ENCODE results near the gene ZNF141. TPM values are rescaled to one million over a fixed set of nuclear protein-coding genes. Genes with fewer than 3 reads are reported as not detected.
"Not testable (repeated sequence)": the region's sequence is repeated elsewhere in the genome, so short reads cannot be mapped to it uniquely, and the experiment has no call there.

Gene ZNF141
- polyA plus RNA-seq (2012; ENCODE audit: insufficient read depth, insufficient read length), result not detected

- no peak for DNase-seq (ENCODE audit: low read depth, low spot score)
- no peak within 1 kb of the TSS for H3K4me3 ChIP-seq (ENCODE audit: low read length)
Observed at GRCh38 chr4:337143-337931, at the start of gene ZNF141. Gene ZNF141, plus strand, starts transcription at chr4:337814. Its CDS starts 170 bp downstream, at chr4:337984.

GRCh38 chr4:288891-289290, 48.7 kb upstream of the ZNF141 start:
- no peak overlapping the region for H3K4me3 ChIP-seq (ENCODE audit: low read length)

GRCh38 chr4:294732-295131, 42.9 kb upstream of the ZNF141 start:
- H3K4me3 ChIP-seq (ENCODE audit: low read length), result no peak overlapping the region
- DNase-seq (ENCODE audit: low read depth, low spot score), result no peak

More at GRCh38 chr4:288891-289290, 48.7 kb upstream of the ZNF141 start:
- no peak for DNase-seq (ENCODE audit: low read depth, low spot score)

GRCh38 chr4:302381-302780, 35.2 kb upstream of the ZNF141 start:
- no peak for DNase-seq (ENCODE audit: low read depth, low spot score)
- H3K4me3 ChIP-seq (ENCODE audit: low read length), result no peak overlapping the region

- not testable (repeated sequence) for H3K4me3 ChIP-seq (ENCODE audit: low read length)
Observed at GRCh38 chr4:304516-304915, 33.1 kb upstream of the ZNF141 start.

DNA sequence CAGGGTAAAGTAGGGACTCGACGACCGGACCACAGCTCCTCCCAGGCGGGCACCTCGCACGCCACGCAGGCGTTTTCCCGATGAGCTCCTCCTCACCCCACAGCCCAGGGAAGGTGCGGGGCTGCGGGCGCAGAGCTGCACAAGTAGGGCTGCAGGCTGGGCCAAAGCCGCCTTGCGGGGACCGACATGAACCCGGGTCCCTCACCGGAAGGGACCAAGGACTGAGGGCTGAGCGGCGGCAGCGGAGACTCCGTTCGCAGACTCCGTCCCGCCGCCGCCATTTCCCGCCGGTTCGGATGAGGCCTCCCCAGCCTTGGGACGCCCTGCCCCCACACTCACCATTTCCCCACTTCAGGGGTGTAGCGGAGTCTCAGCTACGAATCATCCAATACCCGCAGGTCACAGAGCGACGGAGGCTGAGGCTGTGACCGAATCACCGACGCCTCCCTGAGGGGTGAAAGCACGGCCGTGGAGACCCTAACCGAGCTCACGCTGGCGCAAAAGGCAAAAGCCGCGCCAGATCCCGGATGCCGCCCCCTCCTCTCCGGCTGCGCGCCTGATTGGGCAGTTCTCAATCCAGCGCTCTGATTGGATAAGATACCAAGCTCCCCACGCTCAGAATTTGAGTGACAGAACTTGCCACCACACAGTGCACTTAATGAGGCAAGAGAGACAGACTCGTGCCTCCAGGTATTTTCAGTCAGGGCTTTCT, 32.5 kb upstream of the ZNF141 start, which contains the start of gene ZNF732:
TSS of gene ZNF732 (minus strand) at position 506 of the 712 bp plus-strand sequence. CDS start at position 342, 164 bp downstream.
- no peak within 1 kb of the TSS for H3K4me3 ChIP-seq (ENCODE audit: low read length)
- no peak for DNase-seq (ENCODE audit: low read depth, low spot score)

More at GRCh38 chr4:304516-304915, 33.1 kb upstream of the ZNF141 start:
- not testable (repeated sequence) for DNase-seq (ENCODE audit: low read depth, low spot score)

DNA sequence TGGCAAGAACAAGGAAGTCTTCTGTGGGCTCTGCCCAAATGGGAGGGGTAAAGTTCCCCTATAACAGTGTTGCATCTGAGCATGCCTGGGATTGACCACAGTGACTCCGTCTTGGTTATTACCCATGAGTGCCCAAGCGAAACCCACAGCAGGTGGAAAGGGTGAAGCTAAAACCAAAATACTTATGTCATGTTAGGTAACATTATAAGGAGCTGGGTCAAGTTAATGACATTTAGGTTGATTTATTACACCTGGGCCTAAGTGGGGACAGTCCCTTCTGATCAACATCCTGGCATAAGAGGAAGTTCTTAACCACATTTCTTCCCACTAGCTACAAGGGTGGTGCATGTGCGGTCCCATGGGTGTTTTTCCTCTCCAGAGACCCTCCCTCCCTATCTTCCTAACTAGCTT, 31.1 kb upstream of the ZNF141 start:
- no peak for DNase-seq (ENCODE audit: low read depth, low spot score)
- no peak overlapping the region for H3K4me3 ChIP-seq (ENCODE audit: low read length)

DNA sequence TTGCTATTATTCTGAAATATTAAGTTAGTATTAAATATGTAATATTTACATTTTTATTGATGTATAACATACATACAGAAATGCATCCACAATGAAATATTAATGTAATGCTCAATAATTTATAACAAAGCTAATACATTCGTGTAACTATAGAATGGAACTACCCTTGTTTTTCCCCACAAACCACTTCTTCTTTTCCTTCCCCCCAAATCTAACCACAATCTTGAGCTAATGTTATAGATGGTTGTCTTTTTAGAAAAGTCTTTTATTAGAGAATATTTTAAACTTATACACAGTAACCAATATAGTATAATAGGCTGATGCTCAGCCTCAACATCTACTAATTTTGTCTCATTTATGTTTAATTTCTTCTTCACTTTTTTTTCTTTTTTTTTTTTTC, 27.8 kb upstream of the ZNF141 start:
- DNase-seq (ENCODE audit: low read depth, low spot score), result no peak
- no peak overlapping the region for H3K4me3 ChIP-seq (ENCODE audit: low read length)

GRCh38 chr4:314296-314903, 23.2 kb upstream of the ZNF141 start:
- DNase-seq (ENCODE audit: low read depth, low spot score), result no peak
- no peak overlapping the region for H3K4me3 ChIP-seq (ENCODE audit: low read length)

GRCh38 chr4:328729-329128, 8.9 kb upstream of the ZNF141 start:
- no peak for DNase-seq (ENCODE audit: low read depth, low spot score)
- no peak overlapping the region for H3K4me3 ChIP-seq (ENCODE audit: low read length)

- no peak overlapping the region for H3K4me3 ChIP-seq (ENCODE audit: low read length)
- DNase-seq (ENCODE audit: low read depth, low spot score), result no peak
Observed at GRCh38 chr4:335515-335914, 2.1 kb upstream of the ZNF141 start.

DNA sequence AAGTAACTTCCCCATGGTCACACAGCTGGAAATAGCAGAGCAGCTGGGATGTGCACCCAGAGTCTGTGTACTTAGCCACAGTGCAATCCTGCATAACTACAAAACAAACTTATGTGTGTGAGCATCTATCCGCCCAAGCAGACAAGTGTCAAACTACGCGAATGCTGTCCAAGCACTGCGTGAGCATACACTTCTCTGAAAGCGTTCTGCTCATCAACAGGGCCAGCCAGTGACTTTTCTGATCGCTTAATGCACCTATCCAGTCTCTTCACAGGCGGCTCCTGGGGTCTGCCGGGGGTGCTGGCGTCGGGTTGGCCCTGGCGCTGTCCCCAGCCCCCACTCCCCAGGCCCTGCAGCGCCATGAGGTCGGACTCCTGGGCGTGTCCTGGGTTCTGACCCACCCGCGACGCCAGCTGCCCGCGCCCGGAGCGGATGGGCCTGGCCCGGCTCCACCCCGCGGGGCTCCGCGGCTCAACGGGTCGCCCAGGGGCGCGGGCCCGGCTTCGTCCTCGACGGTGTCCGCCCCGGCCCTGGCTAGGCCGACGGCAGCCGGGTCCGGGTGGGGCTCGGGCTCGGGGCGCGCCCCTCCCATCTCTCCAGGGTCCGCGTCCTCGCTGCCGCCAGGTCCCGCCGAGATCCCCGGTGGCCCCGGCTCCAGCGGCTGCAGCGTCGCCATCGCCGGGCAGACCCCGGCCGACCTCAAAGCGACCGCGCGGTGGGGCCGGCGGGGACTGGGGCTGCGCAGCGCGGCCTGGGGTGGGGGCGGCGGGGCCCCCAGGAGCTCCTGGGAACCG, 1.3 kb upstream of the ZNF141 start:
- DNase-seq (ENCODE audit: low read depth, low spot score), result no peak
- H3K4me3 ChIP-seq (ENCODE audit: low read length), result no peak overlapping the region

- H3K4me3 ChIP-seq (ENCODE audit: low read length), result no peak overlapping the region
- DNase-seq (ENCODE audit: low read depth, low spot score), result no peak
Observed at GRCh38 chr4:336893-337142, 796 bp upstream of the ZNF141 start.

DNA sequence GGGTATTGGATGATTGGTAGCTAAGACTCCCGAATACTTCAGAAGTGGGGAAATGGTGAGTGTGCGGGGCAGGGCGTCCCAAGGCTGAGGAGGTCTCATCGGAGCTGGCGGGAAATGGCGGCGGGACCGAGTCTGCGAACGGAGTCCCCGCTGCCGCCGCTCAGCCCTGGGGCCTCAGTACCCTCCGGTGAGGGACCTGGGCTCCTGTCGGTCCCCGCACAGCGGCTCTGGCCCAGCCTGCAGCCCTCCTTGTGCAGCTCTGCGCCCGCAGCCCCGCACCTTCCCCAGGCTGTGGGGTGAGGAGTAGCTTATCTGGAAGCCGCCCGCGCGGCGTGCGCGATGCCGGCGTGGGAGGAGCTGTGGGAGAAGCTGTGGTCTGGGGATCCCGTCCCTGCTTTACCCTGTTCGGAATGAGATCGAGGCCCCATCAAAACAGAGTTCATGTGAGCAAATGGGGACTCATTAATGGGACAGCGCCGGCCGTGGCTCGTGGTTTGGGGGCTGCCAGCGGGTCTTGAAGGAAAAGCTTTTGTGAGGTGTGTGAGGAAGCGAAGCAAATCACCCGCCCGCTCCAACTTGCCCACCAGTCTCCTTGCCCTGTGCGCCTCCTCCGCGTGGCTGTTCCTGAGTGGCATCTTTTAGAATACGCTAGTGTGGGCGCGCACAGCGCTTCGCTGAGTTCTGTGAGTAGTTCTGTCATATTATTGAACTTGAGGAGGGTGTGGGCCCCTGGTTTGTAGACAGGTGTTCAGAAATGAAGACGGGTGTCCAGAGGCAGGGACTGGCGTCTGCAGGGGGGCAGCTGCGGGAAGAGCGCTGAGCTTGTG, 531 bp downstream of the ZNF141 start:
- no peak for DNase-seq (ENCODE audit: low read depth, low spot score)
- H3K4me3 ChIP-seq (ENCODE audit: low read length), result no peak overlapping the region

- no peak overlapping the region for H3K4me3 ChIP-seq (ENCODE audit: low read length)
- no peak for DNase-seq (ENCODE audit: low read depth, low spot score)
Observed at GRCh38 chr4:338759-339097, 1.1 kb downstream of the ZNF141 start.

- no peak overlapping the region for H3K4me3 ChIP-seq (ENCODE audit: low read length)
- no peak for DNase-seq (ENCODE audit: low read depth, low spot score)
Observed at GRCh38 chr4:340011-340410, 2.4 kb downstream of the ZNF141 start.

GRCh38 chr4:373062-373839, 35.6 kb downstream of the ZNF141 start:
- no peak overlapping the region for H3K4me3 ChIP-seq (ENCODE audit: low read length)
- DNase-seq (ENCODE audit: low read depth, low spot score), result no peak
